Fibroblast of mammary gland (primary cell): ENCODE results near the gene LAIR1.
A peak's percentile ranks its signal among the peaks of the same experiment; 100 is the strongest.
"Not testable (repeated sequence)": the region's sequence is repeated elsewhere in the genome, so short reads cannot be mapped to it uniquely, and the experiment has no call there.

ENCODE experiments used
- DNase-seq: peaks from one replicate; pipeline ENCODE4 v3.0.0-alpha.2; 2010; ENCODE audit warnings: low read depth
- H3K4me3 ChIP-seq: 2 replicates; pipeline ENCODE4 v1.5.1; 2011; ENCODE audit warnings: low read depth, mild to moderate bottlenecking, low read length, moderate library complexity; ENCODE audit not compliant: control insufficient read depth
- TF ChIP-seq, protein P1 (sequence below): conservative IDR thresholded peaks from 2 replicates; pipeline ENCODE4 v1.5.1; 2011; ENCODE audit warnings: low read depth, low read length, inconsistent platforms; ENCODE audit not compliant: control insufficient read depth, insufficient read depth

The LAIR1 gene

DNA sequence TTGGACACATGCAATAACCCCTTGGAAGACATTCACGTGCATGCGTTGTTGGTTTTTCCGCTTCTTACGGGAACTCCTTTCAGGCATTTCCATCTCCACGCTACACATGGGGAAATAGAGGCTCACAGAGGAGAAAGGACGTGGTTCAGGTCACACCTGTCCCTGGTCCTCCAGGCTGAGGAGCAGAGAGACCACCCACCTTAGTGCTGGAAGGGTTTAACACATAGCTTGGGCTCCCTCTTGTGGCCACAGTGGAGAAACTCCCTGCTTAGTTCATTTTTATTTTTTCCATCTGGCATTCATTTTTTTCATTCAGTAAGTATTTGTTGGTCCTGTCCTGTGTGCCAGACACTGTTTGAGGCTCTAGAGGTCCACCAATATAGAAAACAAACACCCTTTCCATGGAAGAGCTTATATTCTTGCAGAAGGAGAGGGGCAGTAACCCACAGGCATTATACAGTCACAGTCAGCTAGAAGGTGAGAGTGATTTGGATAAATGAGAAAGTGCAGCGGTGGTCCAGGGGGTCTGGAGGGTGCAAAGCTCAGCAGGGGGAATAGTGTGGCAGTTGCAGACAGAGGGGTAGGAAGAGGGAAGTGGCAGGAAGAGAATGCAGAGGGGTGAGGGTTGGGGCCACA, 26.3 kb upstream of the LAIR1 start:
- H3K4me3 ChIP-seq: no peak overlapping the region
- TF ChIP-seq, protein P1, sequence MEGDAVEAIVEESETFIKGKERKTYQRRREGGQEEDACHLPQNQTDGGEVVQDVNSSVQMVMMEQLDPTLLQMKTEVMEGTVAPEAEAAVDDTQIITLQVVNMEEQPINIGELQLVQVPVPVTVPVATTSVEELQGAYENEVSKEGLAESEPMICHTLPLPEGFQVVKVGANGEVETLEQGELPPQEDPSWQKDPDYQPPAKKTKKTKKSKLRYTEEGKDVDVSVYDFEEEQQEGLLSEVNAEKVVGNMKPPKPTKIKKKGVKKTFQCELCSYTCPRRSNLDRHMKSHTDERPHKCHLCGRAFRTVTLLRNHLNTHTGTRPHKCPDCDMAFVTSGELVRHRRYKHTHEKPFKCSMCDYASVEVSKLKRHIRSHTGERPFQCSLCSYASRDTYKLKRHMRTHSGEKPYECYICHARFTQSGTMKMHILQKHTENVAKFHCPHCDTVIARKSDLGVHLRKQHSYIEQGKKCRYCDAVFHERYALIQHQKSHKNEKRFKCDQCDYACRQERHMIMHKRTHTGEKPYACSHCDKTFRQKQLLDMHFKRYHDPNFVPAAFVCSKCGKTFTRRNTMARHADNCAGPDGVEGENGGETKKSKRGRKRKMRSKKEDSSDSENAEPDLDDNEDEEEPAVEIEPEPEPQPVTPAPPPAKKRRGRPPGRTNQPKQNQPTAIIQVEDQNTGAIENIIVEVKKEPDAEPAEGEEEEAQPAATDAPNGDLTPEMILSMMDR: peak; percentile 70
- DNase-seq: peak; percentile 67

DNA sequence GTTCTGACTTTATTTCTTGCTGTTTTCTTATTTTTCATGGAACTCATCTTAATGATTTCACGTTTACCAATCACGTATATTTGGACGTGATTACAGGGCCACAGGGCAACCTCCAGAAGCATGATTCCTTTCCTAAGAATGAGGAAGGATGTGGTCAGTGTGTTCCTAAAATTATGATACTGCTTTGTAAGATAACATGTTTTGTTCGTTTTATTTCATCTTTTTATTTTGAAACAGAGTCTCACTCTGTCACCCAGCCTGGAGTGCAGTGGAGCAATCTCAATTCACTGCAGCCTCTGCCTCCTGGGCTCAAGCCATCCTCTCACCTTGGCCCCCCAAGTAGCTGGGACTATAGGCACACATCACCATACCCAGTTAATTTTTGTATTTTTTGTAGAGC, 24.8 kb upstream of the LAIR1 start:
- no peak for DNase-seq
- no peak overlapping the region for H3K4me3 ChIP-seq
- TF ChIP-seq, protein P1: no peak

DNA sequence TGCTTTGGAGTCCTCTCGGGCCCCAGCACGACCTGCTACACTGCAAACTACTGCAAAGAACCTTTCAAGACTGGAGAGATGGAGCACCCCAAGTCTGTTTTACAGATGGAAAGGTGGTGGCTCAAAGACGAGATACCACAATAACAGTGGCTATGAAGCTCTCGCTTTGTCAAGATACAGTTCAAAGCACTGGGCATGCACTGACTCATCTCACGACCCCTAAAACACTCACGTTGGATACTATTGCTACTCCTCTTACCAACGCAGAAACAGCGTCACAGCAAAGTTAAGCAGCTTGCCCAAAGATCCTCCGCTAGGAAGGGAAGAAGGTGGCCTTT, 24.0 kb upstream of the LAIR1 start:
- no peak for DNase-seq
- TF ChIP-seq, protein P1: no peak
- no peak overlapping the region for H3K4me3 ChIP-seq

DNA sequence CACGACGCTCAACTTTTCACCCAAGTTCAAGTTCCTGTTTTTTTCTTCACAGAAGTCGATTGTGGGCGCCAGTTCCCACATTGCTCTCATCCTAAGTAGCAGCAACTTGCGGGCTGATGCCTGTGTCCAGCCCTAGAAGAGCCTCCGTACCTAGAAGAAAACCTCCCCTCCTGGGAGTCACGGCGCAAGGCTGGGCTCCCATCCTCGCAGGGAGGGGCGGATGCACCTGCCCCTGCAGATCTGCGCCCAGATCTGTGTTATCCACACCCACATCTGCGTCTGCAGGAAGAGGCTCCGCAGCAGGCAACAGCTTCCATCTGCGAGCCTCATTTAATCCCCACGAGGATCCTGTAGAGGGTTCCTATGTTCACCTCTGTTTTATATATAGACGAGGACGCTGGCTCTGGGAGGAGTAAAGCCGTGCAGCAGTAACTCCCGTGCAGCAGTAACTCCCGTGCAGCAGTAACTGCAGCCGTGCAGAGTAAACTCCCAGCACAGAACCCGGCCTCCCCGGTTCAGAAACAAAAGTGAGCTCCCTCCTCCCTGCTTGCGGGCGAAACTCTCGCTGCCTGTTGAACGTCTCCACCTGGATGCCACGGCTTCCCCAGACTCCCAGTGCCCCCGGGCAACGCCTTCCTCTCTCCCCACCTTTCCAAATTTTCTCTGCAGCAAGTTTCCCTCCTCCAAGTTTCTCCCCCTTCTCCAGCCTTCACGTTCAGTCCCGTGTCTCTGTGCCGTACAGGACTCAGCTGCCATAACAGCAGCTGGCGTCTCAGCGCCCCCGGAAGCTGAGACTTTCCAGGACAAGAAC, 23.5 kb upstream of the LAIR1 start:
- DNase-seq: no peak
- H3K4me3 ChIP-seq: no peak overlapping the region
- TF ChIP-seq, protein P1: no peak

- H3K4me3 ChIP-seq: no peak overlapping the region
- no peak for DNase-seq
- TF ChIP-seq, protein P1: no peak
These were observed 18.6 kb upstream of the LAIR1 start for GRCh38 chr19:54383330-54383729.

- not testable (repeated sequence) for H3K4me3 ChIP-seq, DNase-seq
These were observed 17.3 kb upstream of the LAIR1 start for GRCh38 chr19:54382041-54382440.

DNA sequence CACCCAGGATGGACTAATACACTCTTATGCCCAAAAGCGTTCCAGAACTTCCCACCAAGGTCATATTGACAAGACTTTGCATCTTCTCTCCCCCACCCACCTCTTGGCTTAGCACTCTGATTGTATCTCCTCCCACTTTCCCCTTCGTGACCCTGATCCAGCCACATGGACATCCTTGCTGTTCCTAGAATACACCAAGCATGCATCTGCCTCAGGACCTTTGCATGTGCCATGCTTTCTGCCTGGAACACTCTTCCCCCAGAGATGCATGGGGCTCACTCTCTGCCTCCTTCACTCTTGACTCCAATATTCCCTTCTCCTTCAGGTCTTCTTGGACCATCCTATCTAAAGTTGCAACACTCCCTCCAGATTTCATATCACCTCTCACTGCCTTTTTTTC, 16.2 kb upstream of the LAIR1 start:
- TF ChIP-seq, protein P1: no peak
- no peak for DNase-seq
- no peak overlapping the region for H3K4me3 ChIP-seq
